Activated CD8-positive, alpha-beta memory T cell treated with anti-CD3 and anti-CD28 coated beads for 1 hour (primary cell): ENCODE data around the gene KRTAP15-1.

ENCODE experiments used
- DNase-seq, 2 donors: peaks; one replicate each; pipeline ENCODE4 v3.0.0-alpha.2; 2020; ENCODE audit warnings: low read depth in 1 of 2; ENCODE audit errors: extremely low read depth in 1 of 2

The KRTAP15-1 gene

DNA sequence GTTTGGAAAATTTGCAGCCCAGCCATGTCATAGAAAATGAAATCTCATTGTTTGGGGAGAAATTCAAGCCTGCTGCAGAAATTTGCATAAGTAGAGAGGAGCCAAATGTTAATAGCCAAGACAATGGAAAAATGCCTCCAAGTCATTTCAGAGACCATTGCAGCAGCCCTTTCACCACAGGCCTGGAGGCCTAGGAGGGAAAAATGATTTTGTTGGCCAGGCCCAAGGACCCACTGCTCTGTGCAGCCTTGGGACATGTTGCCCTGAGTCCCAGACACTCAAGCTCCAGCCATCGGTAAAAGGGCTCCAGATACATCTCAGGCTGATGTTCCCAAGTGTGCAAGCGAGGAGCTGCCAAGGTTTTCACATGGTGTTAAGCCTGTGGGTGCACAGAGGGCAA is 46.1 kb downstream of the KRTAP15-1 start:
- DNase-seq = no peak

- no peak for DNase-seq
Observed at GRCh38 chr21:30487336-30487735, 47.3 kb downstream of the KRTAP15-1 start, which contains the start of gene KRTAP19-2. Gene KRTAP19-2 (minus strand): TSS chr21:30487436. CDS start chr21:30487348, 88 bp downstream.
